HCT116 (cell line): ENCODE data around the gene SLC8A2. TPM values are rescaled to one million over a fixed set of nuclear protein-coding genes. Genes with fewer than 3 reads are reported as not detected.
A peak's percentile ranks its signal among the peaks of the same experiment; 100 is the strongest.

Experiments used
- ATAC-seq: fragments of 200-7000 bp; cut with Tn5 transposase; 2 replicates; pipeline ENCODE4 v1.9.1; 2020; ENCODE audit warnings: mild to moderate bottlenecking, moderate library complexity
- BruUV-seq: library from RNA; stranded (reverse); fragments of 400-500 nt; replicated peaks from 2 replicates; lab custom pipeline; 2021; lab: Mats Ljungman, UMichigan
- CTCF ChIA-PET: fragments of 300-600 bp; sonication (Branson Sonifier 250); formaldehyde crosslinking; loops from one replicate; lab custom pipeline; 2021; ENCODE audit warnings: antibody characterized with exemption; lab: Charles Lee
- POLR2A ChIA-PET: fragments of 300-600, 350-600 bp; sonication (Branson Sonifier 250); formaldehyde crosslinking; loops from one replicate; lab custom pipeline; 2021; ENCODE audit warnings: antibody characterized with exemption; lab: Charles Lee
- RAD21 ChIA-PET, 2 experiments: fragments of 300-600 bp; sonication (Branson Sonifier 250); formaldehyde crosslinking; loops; one replicate each; lab custom pipeline; 2023; ENCODE audit warnings: low total read pairs in 2 of 2; ENCODE audit not compliant: uncharacterized antibody in 2 of 2, unreplicated experiment in 2 of 2, low non-redundant PET in 1 of 2; lab: Charles Lee
- DNase-seq: peaks from one replicate; pipeline ENCODE4 v3.0.0-alpha.2; 2010; ENCODE audit warnings: low read depth, low spot score
- H2AFZ ChIP-seq: fragments of 200-600 bp; shearing (Covaris generic), sonication (generic); 2 replicates; pipeline ENCODE4 v1.6.1; 2017; ENCODE audit warnings: low read depth, mixed run types, mixed read lengths, antibody characterized with exemption, low read length; ENCODE audit not compliant: poor library complexity, severe bottlenecking
- H3K27ac ChIP-seq: 2 replicates; pipeline ENCODE4 v1.5.1; 2012; ENCODE audit warnings: low read depth, low read length
- H3K27me3 ChIP-seq: fragments of 200-600 bp; sonication (generic); 2 replicates; pipeline ENCODE4 v1.6.1; 2016; ENCODE audit warnings: mixed run types, low read length, mixed read lengths; ENCODE audit not compliant: insufficient read depth
- H3K36me3 ChIP-seq, 2 experiments: fragments of 200-500 bp in 1 of 2; fragments of 200-600 bp in 1 of 2; sonication (Bioruptor generic) in 1 of 2; sonication (generic) in 1 of 2; 2 replicates each; pipeline versions ENCODE4 v1.5.1 to v1.6.1; 2014 to 2016; ENCODE audit warnings: low read length in 2 of 2, inconsistent platforms in 1 of 2, mixed read lengths in 1 of 2, mixed run types in 1 of 2; ENCODE audit not compliant: insufficient read depth in 2 of 2, control insufficient read depth in 1 of 2
- H3K4me1 ChIP-seq, 2 experiments: fragments of 200-600 bp in 1 of 2; sonication (generic) in 1 of 2; 2 replicates each; pipeline versions ENCODE4 v1.5.1 to v1.6.1; 2012 to 2017; ENCODE audit warnings: low read length in 2 of 2, inconsistent platforms in 1 of 2, mild to moderate bottlenecking in 1 of 2, mixed read lengths in 1 of 2, mixed run types in 1 of 2, moderate library complexity in 1 of 2; ENCODE audit not compliant: insufficient read depth in 2 of 2, control insufficient read depth in 1 of 2
- H3K4me2 ChIP-seq: fragments of 200-600 bp; sonication (generic); 2 replicates; pipeline ENCODE4 v1.6.1; 2017; ENCODE audit warnings: mixed run types, low read length, mixed read lengths
- H3K4me3 ChIP-seq, 2 experiments: fragments of 200-600 bp in 1 of 2; sonication (generic) in 1 of 2; replicated peaks in 1 of 2; 2 replicates each; pipeline ENCODE4 v1.5.1; 2011 to 2016; ENCODE audit warnings: low read length in 2 of 2, control low read depth in 1 of 2, low read depth in 1 of 2, mild to moderate bottlenecking in 1 of 2, mixed read lengths in 1 of 2, mixed run types in 1 of 2
- H3K79me2 ChIP-seq: fragments of 200-600 bp; sonication (generic); 2 replicates; pipeline ENCODE4 v1.6.1; 2017; ENCODE audit warnings: mild to moderate bottlenecking, mixed run types, low read length, moderate library complexity, mixed read lengths; ENCODE audit not compliant: insufficient read depth
- H3K9ac ChIP-seq: fragments of 200-600 bp; sonication (generic); 2 replicates; pipeline ENCODE4 v1.6.1; 2016; ENCODE audit warnings: low read length, mixed read lengths
- H3K9me2 ChIP-seq: fragments of 200-600 bp; sonication (generic), shearing (Covaris generic); 2 replicates; pipeline ENCODE4 v1.6.1; 2017; ENCODE audit warnings: mixed run types, mild to moderate bottlenecking, moderate library complexity; ENCODE audit not compliant: insufficient read depth
- H3K9me3 ChIP-seq, 2 experiments: fragments of 200-500 bp in 1 of 2; fragments of 200-600 bp in 1 of 2; sonication (Bioruptor generic) in 1 of 2; sonication (generic) in 1 of 2; 2 replicates each; pipeline ENCODE4 v1.6.1; 2014 to 2017; ENCODE audit warnings: low read length in 2 of 2, mixed read lengths in 2 of 2, inconsistent platforms in 1 of 2, low read depth in 1 of 2, mild to moderate bottlenecking in 1 of 2, mixed run types in 1 of 2, moderate library complexity in 1 of 2; ENCODE audit not compliant: control insufficient read depth in 1 of 2, insufficient read depth in 1 of 2
- H4K20me1 ChIP-seq: fragments of 200-600 bp; sonication (generic), shearing (Covaris generic); 2 replicates; pipeline ENCODE4 v1.6.1; 2017; ENCODE audit warnings: mixed run types, mild to moderate bottlenecking, moderate library complexity; ENCODE audit not compliant: insufficient read depth
- CBX3 ChIP-seq: IDR thresholded peaks from 2 replicates; pipeline ENCODE4 v1.6.1; 2012; ENCODE audit warnings: low read depth
- CEBPB ChIP-seq: IDR thresholded peaks from 2 replicates; pipeline ENCODE4 v1.6.1; 2012; ENCODE audit warnings: low read depth
- FOSL1 ChIP-seq: IDR thresholded peaks from 2 replicates; pipeline ENCODE4 v1.6.1; 2012; ENCODE audit warnings: low read depth
- intact Hi-C: fragments of 100-400 bp; cut with micrococcal nuclease; formaldehyde crosslinking; loops from 2 replicates; pipeline ENCODE4 v1.10.0; 2022
- total RNA-seq: library from RNA; stranded (reverse); gene quantifications from one replicate; pipeline ENCODE4 v1.2.1, GENCODE V29; 2021; ENCODE audit not compliant: unreplicated experiment
- TF ChIP-seq, protein P1 (sequence below): IDR thresholded peaks from 2 replicates; pipeline ENCODE4 v1.6.1; 2011; ENCODE audit warnings: mild to moderate bottlenecking, low read length, moderate library complexity; ENCODE audit not compliant: insufficient replicate concordance; ENCODE audit errors: extremely low read depth

The SLC8A2 gene
- total RNA-seq, 1 experiment from 2014 or later, result 0.98 TPM

DNA sequence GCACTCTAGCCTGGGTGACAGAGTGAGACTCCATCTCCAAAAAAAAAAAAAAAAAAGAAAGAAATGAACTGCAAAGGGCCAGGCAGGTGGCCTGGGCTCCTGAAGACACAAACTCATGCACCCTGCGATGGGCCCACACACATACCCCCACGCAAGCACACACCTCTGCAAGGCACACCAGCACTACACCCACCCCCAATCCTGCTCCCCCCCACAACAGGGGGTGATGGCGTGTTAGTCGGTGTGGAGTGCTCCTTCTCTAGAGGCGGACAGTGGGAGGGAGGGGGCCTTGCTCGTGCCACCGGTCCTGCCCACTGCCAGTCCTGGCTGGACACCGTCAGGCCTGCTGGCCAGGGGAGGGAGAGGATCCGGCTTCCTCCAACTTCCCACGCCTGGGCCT lies 1.6 kb upstream of the SLC8A2 start:
- no peak for ATAC-seq
- Histone ChIP-seq H3K79me2 (no peaks in the 10 kb centered on the region), H3K4me1 (peaks cover 0 to 15% of the 10 kb centered on the region in 2 experiments; a peak in 3 of 4 replicates), H3K4me2 (no peak overlapping the region), H3K27me3 (peaks cover 30% of the 10 kb centered on the region), H3K9ac (no peak overlapping the region), H3K9me2 (no peaks in the 10 kb centered on the region), H4K20me1 (no peaks in the 10 kb centered on the region), H3K27ac (no peak overlapping the region)
- POLR2A ChIA-PET, result no interaction called here
- BruUV-seq, result no TSS peak
- CTCF ChIA-PET, result no interaction called here
- DNase-seq, result no peak
- RAD21 ChIA-PET, result no interaction called here
- TF ChIP-seq, protein P1, sequence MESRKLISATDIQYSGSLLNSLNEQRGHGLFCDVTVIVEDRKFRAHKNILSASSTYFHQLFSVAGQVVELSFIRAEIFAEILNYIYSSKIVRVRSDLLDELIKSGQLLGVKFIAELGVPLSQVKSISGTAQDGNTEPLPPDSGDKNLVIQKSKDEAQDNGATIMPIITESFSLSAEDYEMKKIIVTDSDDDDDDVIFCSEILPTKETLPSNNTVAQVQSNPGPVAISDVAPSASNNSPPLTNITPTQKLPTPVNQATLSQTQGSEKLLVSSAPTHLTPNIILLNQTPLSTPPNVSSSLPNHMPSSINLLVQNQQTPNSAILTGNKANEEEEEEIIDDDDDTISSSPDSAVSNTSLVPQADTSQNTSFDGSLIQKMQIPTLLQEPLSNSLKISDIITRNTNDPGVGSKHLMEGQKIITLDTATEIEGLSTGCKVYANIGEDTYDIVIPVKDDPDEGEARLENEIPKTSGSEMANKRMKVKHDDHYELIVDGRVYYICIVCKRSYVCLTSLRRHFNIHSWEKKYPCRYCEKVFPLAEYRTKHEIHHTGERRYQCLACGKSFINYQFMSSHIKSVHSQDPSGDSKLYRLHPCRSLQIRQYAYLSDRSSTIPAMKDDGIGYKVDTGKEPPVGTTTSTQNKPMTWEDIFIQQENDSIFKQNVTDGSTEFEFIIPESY, result no peak
- no peak for TF ChIP-seq FOSL1
- TF ChIP-seq, all 23 proteins: peak for 0
- no peaks in the 10 kb centered on the region for H3K9me3 ChIP-seq
- H3K4me3 ChIP-seq, result no peak overlapping the region
- H2AFZ ChIP-seq, result no peak overlapping the region
- H3K36me3 ChIP-seq, result no peaks in the 10 kb centered on the region
- intact Hi-C loops, result no loop called here

DNA sequence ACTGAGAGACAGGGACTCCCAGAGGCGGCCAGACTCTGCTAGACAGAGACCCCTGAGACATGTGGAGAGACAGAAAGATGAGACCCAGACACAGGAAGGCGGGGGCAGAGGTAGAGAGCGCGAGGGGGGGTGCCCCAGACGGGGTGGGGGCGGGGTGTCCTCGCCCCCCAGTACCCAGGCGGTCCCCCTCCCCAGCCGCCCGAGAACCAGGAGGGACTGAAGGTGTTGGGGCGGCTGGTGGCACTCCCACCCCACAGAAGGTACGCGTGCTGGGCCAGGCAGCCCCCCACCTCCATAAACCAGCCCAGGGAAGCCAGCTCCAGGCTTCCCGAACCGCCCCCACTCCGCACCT lies 336 bp downstream of the SLC8A2 start:
- H3K27ac ChIP-seq, result no peak overlapping the region
- BruUV-seq, result no TSS peak

More for the DNA sequence above, 336 bp downstream of the SLC8A2 start:
- ATAC-seq, result peak; percentile 12; the same call in 1 of the 2 replicates
- Histone ChIP-seq H3K4me3 (no peak overlapping the region), H3K9me2 (no peaks in the 10 kb centered on the region), H3K9ac (no peak overlapping the region), H3K4me2 (peak overlapping the region; percentile 51), H2AFZ (no peak overlapping the region), H3K4me1 (peaks cover 0 to 15% of the 10 kb centered on the region in 2 experiments; a peak in 3 of 4 replicates), H3K27me3 (peaks cover 33% of the 10 kb centered on the region), H3K79me2 (no peaks in the 10 kb centered on the region), H3K36me3 (no peaks in the 10 kb centered on the region), H4K20me1 (no peaks in the 10 kb centered on the region), H3K9me3 (no peaks in the 10 kb centered on the region)
- DNase-seq, result no peak
- intact Hi-C loops, result no loop called here
- TF ChIP-seq CBX3, result no peak
- TF ChIP-seq CEBPB, result no peak
- ChIA-PET CTCF (no interaction called here), POLR2A (no interaction called here), RAD21 (no interaction called here)
